ENCODE results near the gene MAS1L.

Gene MAS1L

DNA sequence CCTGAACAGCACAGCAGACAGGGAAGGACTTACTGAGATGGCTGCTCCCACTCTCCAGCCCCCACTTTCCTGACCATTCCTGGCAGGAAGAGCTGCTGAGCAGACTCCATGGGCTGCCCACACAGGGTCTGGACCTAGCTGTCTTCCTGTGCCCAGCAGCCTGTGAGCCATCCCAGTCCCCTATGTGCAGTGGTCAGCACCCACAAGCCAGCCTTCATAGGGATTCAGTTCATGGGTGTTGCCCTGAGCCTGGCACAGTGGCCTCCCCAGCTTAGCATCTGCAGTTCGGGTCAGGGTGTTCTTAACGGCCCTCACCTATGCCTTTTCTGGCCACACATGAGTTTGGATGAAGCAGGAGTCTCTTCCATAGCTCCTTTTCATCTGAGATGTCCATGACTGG is 39.8 kb upstream of the MAS1L start:
- H3K36me3 ChIP-seq (ENCODE audit: control insufficient read depth in 2 of 2, insufficient read depth in 1 of 2, low read length in 2 of 2), result no peaks in the 10 kb centered on the region
- TF ChIP-seq ZNF777 (tag by site-specific recombination; IDR thresholded peaks at IDR 0.05; ENCODE audit: borderline replicate concordance) (no peak), ZNF654 (tag by site-specific recombination; IDR thresholded peaks at IDR 0.05; ENCODE audit: low read depth) (no peak), ZNF266 (tag by site-specific recombination; IDR thresholded peaks at IDR 0.05; ENCODE audit: low read depth) (no peak), ZNF514 (tag by site-specific recombination; IDR thresholded peaks at IDR 0.05) (no peak), WT1 (tag by site-specific recombination; IDR thresholded peaks at IDR 0.05) (no peak), ZNF596 (tag by site-specific recombination; IDR thresholded peaks at IDR 0.05) (no peak), ZNF707 (tag by site-specific recombination; IDR thresholded peaks at IDR 0.05) (no peak), ZNF10 (tag by site-specific recombination; IDR thresholded peaks at IDR 0.05) (no peak), ZNF623 (tag by site-specific recombination; IDR thresholded peaks at IDR 0.05) (no peak), ZBTB7A (tag by site-specific recombination; IDR thresholded peaks at IDR 0.05; ENCODE audit: low read depth) (no peak)
- TF ChIP-seq, protein P1, sequence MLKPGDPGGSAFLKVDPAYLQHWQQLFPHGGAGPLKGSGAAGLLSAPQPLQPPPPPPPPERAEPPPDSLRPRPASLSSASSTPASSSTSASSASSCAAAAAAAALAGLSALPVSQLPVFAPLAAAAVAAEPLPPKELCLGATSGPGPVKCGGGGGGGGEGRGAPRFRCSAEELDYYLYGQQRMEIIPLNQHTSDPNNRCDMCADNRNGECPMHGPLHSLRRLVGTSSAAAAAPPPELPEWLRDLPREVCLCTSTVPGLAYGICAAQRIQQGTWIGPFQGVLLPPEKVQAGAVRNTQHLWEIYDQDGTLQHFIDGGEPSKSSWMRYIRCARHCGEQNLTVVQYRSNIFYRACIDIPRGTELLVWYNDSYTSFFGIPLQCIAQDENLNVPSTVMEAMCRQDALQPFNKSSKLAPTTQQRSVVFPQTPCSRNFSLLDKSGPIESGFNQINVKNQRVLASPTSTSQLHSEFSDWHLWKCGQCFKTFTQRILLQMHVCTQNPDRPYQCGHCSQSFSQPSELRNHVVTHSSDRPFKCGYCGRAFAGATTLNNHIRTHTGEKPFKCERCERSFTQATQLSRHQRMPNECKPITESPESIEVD (tag by site-specific recombination; IDR thresholded peaks at IDR 0.05), result no peak
- TF ChIP-seq, protein P2, sequence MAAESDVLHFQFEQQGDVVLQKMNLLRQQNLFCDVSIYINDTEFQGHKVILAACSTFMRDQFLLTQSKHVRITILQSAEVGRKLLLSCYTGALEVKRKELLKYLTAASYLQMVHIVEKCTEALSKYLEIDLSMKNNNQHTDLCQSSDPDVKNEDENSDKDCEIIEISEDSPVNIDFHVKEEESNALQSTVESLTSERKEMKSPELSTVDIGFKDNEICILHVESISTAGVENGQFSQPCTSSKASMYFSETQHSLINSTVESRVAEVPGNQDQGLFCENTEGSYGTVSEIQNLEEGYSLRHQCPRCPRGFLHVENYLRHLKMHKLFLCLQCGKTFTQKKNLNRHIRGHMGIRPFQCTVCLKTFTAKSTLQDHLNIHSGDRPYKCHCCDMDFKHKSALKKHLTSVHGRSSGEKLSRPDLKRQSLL (tag by site-specific recombination; IDR thresholded peaks at IDR 0.05), result no peak
- no peak overlapping the region for H3K27ac ChIP-seq (ENCODE audit: extremely low read depth, low read depth, low read length)
- ChIA-PET POLR2A (no interaction called here), CTCF (no interaction called here)
- no peaks in the 10 kb centered on the region for H3K9me3 ChIP-seq (ENCODE audit: control insufficient read depth, insufficient read depth, low read depth, low read length)
- H3K4me1 ChIP-seq (ENCODE audit: control insufficient read depth, insufficient read depth, low read length), result no peaks in the 10 kb centered on the region
- no peak overlapping the region for H3K4me3 ChIP-seq (ENCODE audit: low read depth, low read length)

DNA sequence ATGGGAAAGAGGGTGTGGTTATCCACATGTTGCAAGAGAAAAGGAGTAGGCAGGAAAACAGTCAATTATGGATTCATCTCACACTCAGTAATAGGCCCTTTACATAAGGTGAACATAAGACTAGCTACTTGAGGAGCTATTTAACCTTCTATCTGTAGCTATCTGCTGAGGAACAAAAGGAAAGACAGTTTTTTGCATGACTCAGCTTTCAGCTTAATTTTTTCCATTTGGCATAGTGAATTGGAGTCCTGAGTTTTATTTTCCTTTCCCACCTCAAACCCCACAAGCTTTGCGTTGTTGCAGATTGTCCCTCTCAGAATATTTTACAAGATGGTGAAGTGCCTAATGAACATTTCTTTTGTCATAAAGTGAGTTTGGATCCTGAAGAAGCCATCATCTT is 39.4 kb upstream of the MAS1L start:
- H3K4me1 ChIP-seq (ENCODE audit: control insufficient read depth, insufficient read depth, low read length), result no peaks in the 10 kb centered on the region
- H3K4me3 ChIP-seq (ENCODE audit: low read depth, low read length), result no peak overlapping the region
- TF ChIP-seq ZNF561 (tag by site-specific recombination; IDR thresholded peaks at IDR 0.05; ENCODE audit: borderline replicate concordance) (no peak), SALL2 (tag by site-specific recombination; IDR thresholded peaks at IDR 0.05; ENCODE audit: borderline replicate concordance) (no peak), ZNF221 (tag by site-specific recombination; IDR thresholded peaks at IDR 0.05; ENCODE audit: borderline replicate concordance) (no peak), OVOL3 (tag by site-specific recombination; IDR thresholded peaks at IDR 0.05) (no peak), ZNF324 (tag by site-specific recombination; IDR thresholded peaks at IDR 0.05) (no peak)
- POLR2A ChIA-PET, result no interaction called here
- CTCF ChIA-PET, result no interaction called here
- no peaks in the 10 kb centered on the region for H3K36me3 ChIP-seq (ENCODE audit: control insufficient read depth in 2 of 2, insufficient read depth in 1 of 2, low read length in 2 of 2)
- H3K9me3 ChIP-seq (ENCODE audit: control insufficient read depth, insufficient read depth, low read depth, low read length), result no peaks in the 10 kb centered on the region
- H3K27ac ChIP-seq (ENCODE audit: extremely low read depth, low read depth, low read length), result no peak overlapping the region

DNA sequence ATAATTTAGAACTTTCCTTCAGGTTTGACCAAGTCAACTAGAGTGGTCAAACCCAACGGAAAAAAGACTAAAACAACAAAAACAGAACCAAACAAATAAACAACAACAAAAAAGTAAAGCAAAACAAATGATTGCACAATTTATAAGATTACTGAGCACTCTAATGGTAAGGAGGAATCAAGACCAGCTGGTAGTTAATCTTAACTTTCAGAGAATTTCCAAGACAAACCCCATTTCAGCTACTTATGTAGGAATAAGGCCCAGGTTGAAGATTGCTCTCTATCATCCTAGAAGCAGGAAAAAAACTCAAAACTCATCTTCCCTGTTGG is 37.5 kb upstream of the MAS1L start:
- Histone ChIP-seq H3K36me3 (ENCODE audit: control insufficient read depth in 2 of 2, insufficient read depth in 1 of 2, low read length in 2 of 2) (no peaks in the 10 kb centered on the region), H3K9me3 (ENCODE audit: control insufficient read depth, insufficient read depth, low read depth, low read length) (no peaks in the 10 kb centered on the region), H3K27ac (ENCODE audit: extremely low read depth, low read depth, low read length) (no peak overlapping the region), H3K4me3 (ENCODE audit: low read depth, low read length) (no peak overlapping the region), H3K4me1 (ENCODE audit: control insufficient read depth, insufficient read depth, low read length) (no peaks in the 10 kb centered on the region)
- ChIA-PET POLR2A (no interaction called here), CTCF (no interaction called here)
- TF ChIP-seq TCF7L2 (IDR thresholded peaks at IDR 0.05; ENCODE audit: borderline replicate concordance, low read depth, low read length), result no peak
- TF ChIP-seq, protein P3, sequence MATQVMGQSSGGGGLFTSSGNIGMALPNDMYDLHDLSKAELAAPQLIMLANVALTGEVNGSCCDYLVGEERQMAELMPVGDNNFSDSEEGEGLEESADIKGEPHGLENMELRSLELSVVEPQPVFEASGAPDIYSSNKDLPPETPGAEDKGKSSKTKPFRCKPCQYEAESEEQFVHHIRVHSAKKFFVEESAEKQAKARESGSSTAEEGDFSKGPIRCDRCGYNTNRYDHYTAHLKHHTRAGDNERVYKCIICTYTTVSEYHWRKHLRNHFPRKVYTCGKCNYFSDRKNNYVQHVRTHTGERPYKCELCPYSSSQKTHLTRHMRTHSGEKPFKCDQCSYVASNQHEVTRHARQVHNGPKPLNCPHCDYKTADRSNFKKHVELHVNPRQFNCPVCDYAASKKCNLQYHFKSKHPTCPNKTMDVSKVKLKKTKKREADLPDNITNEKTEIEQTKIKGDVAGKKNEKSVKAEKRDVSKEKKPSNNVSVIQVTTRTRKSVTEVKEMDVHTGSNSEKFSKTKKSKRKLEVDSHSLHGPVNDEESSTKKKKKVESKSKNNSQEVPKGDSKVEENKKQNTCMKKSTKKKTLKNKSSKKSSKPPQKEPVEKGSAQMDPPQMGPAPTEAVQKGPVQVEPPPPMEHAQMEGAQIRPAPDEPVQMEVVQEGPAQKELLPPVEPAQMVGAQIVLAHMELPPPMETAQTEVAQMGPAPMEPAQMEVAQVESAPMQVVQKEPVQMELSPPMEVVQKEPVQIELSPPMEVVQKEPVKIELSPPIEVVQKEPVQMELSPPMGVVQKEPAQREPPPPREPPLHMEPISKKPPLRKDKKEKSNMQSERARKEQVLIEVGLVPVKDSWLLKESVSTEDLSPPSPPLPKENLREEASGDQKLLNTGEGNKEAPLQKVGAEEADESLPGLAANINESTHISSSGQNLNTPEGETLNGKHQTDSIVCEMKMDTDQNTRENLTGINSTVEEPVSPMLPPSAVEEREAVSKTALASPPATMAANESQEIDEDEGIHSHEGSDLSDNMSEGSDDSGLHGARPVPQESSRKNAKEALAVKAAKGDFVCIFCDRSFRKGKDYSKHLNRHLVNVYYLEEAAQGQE (tag by site-specific recombination; IDR thresholded peaks at IDR 0.05), result no peak
- TF ChIP-seq, protein P4, sequence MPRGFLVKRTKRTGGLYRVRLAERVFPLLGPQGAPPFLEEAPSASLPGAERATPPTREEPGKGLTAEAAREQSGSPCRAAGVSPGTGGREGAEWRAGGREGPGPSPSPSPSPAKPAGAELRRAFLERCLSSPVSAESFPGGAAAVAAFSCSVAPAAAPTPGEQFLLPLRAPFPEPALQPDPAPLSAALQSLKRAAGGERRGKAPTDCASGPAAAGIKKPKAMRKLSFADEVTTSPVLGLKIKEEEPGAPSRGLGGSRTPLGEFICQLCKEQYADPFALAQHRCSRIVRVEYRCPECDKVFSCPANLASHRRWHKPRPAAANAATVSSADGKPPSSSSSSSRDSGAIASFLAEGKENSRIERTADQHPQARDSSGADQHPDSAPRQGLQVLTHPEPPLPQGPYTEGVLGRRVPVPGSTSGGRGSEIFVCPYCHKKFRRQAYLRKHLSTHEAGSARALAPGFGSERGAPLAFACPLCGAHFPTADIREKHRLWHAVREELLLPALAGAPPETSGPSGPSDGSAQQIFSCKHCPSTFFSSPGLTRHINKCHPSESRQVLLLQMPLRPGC (tag by site-specific recombination; IDR thresholded peaks at IDR 0.05), result no peak
- no peak for TF ChIP-seq ZNF707 (tag by site-specific recombination; IDR thresholded peaks at IDR 0.05)
- no peak for TF ChIP-seq ZNF174 (tag by site-specific recombination; IDR thresholded peaks at IDR 0.05)
- TF ChIP-seq ZNF404 (tag by site-specific recombination; IDR thresholded peaks at IDR 0.05), result no peak
- TF ChIP-seq, protein P5, sequence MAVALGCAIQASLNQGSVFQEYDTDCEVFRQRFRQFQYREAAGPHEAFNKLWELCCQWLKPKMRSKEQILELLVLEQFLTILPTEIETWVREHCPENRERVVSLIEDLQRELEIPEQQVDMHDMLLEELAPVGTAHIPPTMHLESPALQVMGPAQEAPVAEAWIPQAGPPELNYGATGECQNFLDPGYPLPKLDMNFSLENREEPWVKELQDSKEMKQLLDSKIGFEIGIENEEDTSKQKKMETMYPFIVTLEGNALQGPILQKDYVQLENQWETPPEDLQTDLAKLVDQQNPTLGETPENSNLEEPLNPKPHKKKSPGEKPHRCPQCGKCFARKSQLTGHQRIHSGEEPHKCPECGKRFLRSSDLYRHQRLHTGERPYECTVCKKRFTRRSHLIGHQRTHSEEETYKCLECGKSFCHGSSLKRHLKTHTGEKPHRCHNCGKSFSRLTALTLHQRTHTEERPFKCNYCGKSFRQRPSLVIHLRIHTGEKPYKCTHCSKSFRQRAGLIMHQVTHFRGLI (tag by site-specific recombination; IDR thresholded peaks at IDR 0.05), result no peak
- no peak for TF ChIP-seq ZNF175 (tag by site-specific recombination; IDR thresholded peaks at IDR 0.05)
- no peak for TF ChIP-seq KLF7 (tag by site-specific recombination; IDR thresholded peaks at IDR 0.05; ENCODE audit: borderline replicate concordance)
